GM12891 (cell line): ENCODE results near the gene STXBP5L.
"Not testable (repeated sequence)": the region's sequence is repeated elsewhere in the genome, so short reads cannot be mapped to it uniquely, and the experiment has no call there.

Source experiments
- DNase-seq: peaks from one replicate; pipeline ENCODE4 v3.0.0; 2011; ENCODE audit warnings: low spot score; ENCODE audit not compliant: insufficient read length
- FAIRE-seq: peaks from 2 replicates; lab custom pipeline; 2011; peaks lifted over from hg19 to GRCh38; lab: Jason Lieb, UNC
- PAX5 ChIP-seq: IDR thresholded peaks from 2 replicates; pipeline ENCODE4 v1.6.1; 2011; ENCODE audit warnings: low read length, moderate library complexity, mild to moderate bottlenecking; ENCODE audit not compliant: insufficient read depth, severe bottlenecking
- POLR2A ChIP-seq: IDR thresholded peaks from 2 replicates; pipeline ENCODE4 v1.6.1; 2011; ENCODE audit warnings: low read depth, low read length, control low read depth
- POLR2AphosphoS5 ChIP-seq: IDR thresholded peaks from 2 replicates; pipeline ENCODE4 v1.6.1; 2011; ENCODE audit warnings: low read depth, low read length, control low read depth
- POU2F2 ChIP-seq: IDR thresholded peaks from 2 replicates; pipeline ENCODE4 v1.6.1; 2011; ENCODE audit warnings: low read depth, mild to moderate bottlenecking, control low read depth, low read length, moderate library complexity
- SPI1 ChIP-seq: IDR thresholded peaks from 2 replicates; pipeline ENCODE4 v1.6.1; 2011; ENCODE audit warnings: low read depth, low read length, control low read depth
- TAF1 ChIP-seq: IDR thresholded peaks from 2 replicates; pipeline ENCODE4 v1.6.1; 2011; ENCODE audit warnings: low read depth, low read length, control low read depth

STXBP5L gene

GRCh38 chr3:121411523-121411922 is 503.5 kb downstream of the STXBP5L start:
- no peak for TF ChIP-seq SPI1
- no peak for TF ChIP-seq POU2F2
- no peak for TF ChIP-seq POLR2AphosphoS5
- no peak for TF ChIP-seq POLR2A
- TF ChIP-seq TAF1 = no peak
- no peak for TF ChIP-seq PAX5
- DNase-seq (no peak), FAIRE-seq (no peak)

DNA sequence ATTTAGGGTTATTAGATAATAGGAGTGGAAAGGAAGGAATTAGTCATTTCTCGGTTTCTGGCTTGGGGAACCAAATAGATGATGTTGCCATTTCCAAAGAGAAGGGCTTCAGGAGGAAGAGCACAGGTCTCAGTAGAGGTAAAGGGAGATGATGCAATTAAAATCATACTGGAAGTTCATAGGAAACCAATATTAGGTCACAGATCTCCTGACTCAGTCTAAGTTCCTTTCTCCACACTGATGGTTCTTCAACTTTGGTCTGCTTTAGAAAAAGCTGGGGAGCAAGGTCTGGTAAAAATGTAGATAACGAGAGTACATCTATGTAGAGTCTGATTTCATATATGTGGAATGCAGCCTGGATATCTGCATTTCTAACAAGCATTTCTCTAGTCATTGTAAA is 506.9 kb downstream of the STXBP5L start:
- TF ChIP-seq POLR2A = no peak
- TF ChIP-seq POU2F2 = no peak
- TF ChIP-seq POLR2AphosphoS5 = no peak
- no peak for TF ChIP-seq PAX5
- TF ChIP-seq SPI1 = no peak
- no peak for TF ChIP-seq TAF1
- DNase-seq (no peak), FAIRE-seq (no peak)

DNA sequence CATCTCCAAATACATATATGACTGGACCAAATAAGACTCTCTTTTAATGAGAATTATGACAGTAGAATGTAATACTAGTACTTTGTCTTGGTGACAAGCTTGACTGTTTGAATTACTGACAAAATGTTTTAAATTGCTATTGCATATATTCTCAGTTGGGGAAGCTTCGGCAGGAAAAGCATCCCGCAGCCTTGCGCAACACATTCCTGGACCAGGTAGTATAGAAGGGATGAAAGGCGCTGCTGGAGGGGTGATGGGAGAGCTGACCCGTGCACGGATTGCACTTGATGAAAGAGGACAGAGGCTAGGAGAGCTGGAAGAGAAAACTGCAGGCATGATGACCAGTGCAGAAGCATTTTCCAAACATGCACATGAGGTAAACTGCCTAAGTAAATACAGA is 510.2 kb downstream of the STXBP5L start:
- FAIRE-seq (no peak), DNase-seq (no peak)
- TF ChIP-seq POLR2AphosphoS5 (no peak), SPI1 (no peak), TAF1 (no peak), POLR2A (no peak)

DNA sequence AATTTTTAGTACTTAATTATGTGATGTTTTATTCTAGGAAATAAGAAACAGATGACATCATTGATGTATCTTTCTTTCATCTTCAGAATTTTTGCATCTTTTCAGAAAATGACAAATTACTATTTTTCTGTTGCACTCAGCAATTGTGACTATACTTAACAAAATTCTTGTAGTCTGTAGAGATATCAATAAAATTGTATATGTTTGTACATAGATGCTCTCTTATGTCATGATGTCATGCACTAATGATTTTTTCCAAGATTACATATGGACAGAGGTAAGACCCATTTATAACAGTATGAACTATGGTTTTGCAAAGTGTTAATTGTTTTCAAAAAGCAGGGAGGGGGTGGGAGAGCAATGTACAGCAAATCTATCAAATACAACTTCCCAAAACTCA is 516.5 kb downstream of the STXBP5L start:
- FAIRE-seq = no peak
- no peak for DNase-seq
- TF ChIP-seq POLR2AphosphoS5 (no peak), POU2F2 (no peak), TAF1 (no peak), POLR2A (no peak), PAX5 (no peak), SPI1 (no peak)

DNA sequence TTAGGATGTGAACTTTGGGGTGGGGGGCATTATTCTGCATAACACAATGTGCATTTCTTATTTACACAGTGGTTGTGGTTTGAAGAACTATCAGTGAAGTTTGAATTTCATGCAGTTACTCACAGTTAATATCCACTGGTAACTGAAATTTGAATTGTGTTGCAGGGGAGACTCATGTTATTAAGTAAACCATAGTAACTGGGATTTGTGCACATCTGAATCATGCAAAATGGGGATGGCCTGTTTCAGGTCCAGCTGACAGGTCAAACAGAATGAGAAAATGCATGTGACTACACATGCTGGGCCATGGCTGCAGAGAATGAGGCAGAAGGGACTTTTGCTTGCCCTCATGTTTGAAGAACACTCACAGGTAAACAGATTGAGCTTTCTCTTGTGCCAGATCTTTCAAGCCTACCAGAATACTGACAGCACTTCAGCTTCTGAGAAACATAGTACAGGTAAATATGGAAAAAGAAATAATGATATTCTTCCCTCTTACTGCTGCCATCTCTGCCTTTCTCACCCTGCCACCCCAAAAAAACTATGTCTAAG is 522.7 kb downstream of the STXBP5L start:
- FAIRE-seq (no peak), DNase-seq (no peak)
- TF ChIP-seq TAF1 (no peak), SPI1 (no peak), POLR2A (no peak), POLR2AphosphoS5 (no peak), POU2F2 (no peak), PAX5 (no peak)

DNA sequence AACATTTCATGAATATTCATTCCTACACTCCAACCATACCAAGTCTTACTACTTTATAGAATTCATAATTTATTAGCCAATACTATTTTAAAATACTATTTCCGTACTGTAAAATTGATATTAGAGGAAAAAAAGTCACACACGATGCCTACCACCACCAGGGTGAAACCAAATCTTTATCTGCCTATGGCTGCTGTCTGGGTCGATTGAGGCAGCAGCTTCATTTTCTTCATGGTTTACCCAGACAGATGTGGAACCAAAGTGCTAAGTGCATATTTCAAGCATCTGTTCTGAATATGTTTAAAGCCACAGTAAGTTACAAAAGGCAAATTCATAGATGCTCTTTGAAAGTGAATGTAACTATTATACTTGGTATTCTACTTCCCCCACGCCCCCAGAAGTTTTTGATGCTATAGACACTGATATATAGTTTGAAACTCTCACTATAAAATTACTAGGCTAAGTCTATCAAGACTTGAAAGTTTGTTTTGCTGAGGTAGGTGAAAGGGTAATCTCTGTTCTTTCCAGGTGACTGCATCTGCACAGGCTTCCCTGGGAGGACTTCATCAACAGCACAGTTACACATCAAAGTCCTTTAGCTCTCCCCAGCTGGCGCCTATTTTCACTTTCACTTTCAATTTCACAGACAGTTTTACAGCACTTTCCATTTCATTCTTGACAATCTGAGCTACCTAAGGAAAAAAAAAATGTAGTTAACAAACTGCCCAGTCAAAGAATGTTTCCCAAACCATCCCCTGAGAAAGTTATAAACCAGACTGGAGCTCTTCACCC is 523.9 kb downstream of the STXBP5L start:
- TF ChIP-seq POLR2AphosphoS5 (no peak), PAX5 (peak; percentile 15)
- peak; percentile 20 for DNase-seq
- peak; percentile 72 for FAIRE-seq

- DNase-seq (no peak), FAIRE-seq (no peak)
- TF ChIP-seq POU2F2 (no peak), POLR2AphosphoS5 (no peak), PAX5 (no peak), TAF1 (no peak), POLR2A (no peak), SPI1 (no peak)
Measured at GRCh38 chr3:121436074-121436473, 528.1 kb downstream of the STXBP5L start.

- no peak for TF ChIP-seq SPI1
- TF ChIP-seq POLR2A = no peak
- no peak for FAIRE-seq
- DNase-seq = no peak
Measured at GRCh38 chr3:121436641-121437040, 528.6 kb downstream of the STXBP5L start.

DNA sequence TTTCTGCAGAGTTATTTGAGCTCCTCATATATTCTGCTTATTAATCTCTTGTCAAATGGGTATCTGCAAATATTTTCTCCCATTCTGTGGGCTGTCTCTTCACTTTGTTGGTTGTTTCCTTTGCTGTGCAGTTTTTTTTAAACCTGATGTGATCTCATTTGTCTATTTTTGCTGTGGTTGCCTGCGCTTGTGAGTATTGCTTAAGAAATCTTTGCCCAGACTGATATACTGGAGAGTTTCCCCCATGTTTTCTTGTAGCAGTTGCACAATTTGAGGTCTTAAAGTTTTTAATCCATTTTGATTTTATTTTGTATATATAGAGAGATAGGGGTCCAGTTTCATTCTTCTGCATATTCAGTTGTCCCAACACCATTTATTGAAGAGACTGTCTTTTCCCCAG is 535.5 kb downstream of the STXBP5L start:
- FAIRE-seq = no peak

GRCh38 chr3:121451752-121452151 is 543.7 kb downstream of the STXBP5L start:
- FAIRE-seq, DNase-seq: not testable (repeated sequence)

More for the DNA sequence above, 535.5 kb downstream of the STXBP5L start:
- no peak for DNase-seq
- TF ChIP-seq PAX5 (no peak), POU2F2 (no peak), POLR2AphosphoS5 (no peak), SPI1 (no peak), POLR2A (no peak)
